Stimulated activated CD8-positive, alpha-beta memory T cell treated with anti-CD3 and anti-CD28 coated beads, Interleukin-4, amount 100 ng/mL, for 1 hour (primary cell): ENCODE measurements around the gene DLL4.

Experiments used
- DNase-seq, 2 donors: peaks; one replicate each; pipeline ENCODE4 v3.0.0-alpha.2; 2020; ENCODE audit warnings: low read depth in 2 of 2, low spot score in 1 of 2

Gene DLL4

DNA sequence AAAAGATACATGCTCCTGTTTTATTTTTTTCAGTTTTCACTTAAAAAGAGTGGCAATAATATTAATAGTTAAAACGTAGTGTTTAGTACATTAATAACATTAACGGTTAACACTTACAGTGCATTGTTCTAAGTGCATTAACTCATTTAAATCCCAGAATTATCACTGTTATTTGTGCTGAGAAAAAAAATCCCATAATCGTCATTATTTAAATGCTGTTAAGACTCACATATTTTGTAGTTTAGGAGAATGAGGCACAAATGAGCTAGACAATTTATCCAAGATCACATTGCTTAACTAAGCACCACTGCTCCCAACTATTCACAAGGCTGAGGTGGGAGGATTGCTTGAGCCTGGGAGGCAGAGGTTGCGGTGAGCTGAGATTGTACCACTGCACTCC is 59.0 kb downstream of the DLL4 start:
- DNase-seq = no peak
